Glutamatergic neuron (in vitro differentiated cells): ENCODE data around the gene CA5A. TPM values are rescaled to one million over a fixed set of nuclear protein-coding genes. Genes with fewer than 3 reads are reported as not detected.
"Not testable (repeated sequence)": the region's sequence is repeated elsewhere in the genome, so short reads cannot be mapped to it uniquely, and the experiment has no call there.

Experiments
- DNase-seq: peaks from one replicate; pipeline ENCODE4 v3.0.0; 2022
- H3K27ac Mint-ChIP-seq: one replicate; pipeline ENCODE4 v1.8.0; 2020; ENCODE audit warnings: mild to moderate bottlenecking, mixed read lengths, inconsistent platforms; ENCODE audit not compliant: unreplicated experiment
- H3K27me3 Mint-ChIP-seq: one replicate; pipeline ENCODE4 v1.8.0; 2020; ENCODE audit warnings: mild to moderate bottlenecking, moderate library complexity, mixed read lengths, inconsistent platforms; ENCODE audit not compliant: unreplicated experiment
- H3K36me3 Mint-ChIP-seq: one replicate; pipeline ENCODE4 v1.8.0; 2020; ENCODE audit warnings: mild to moderate bottlenecking, mixed read lengths, inconsistent platforms; ENCODE audit not compliant: unreplicated experiment
- H3K4me1 Mint-ChIP-seq: one replicate; pipeline ENCODE4 v1.8.0; 2020; ENCODE audit warnings: mild to moderate bottlenecking, low read depth, mixed read lengths, inconsistent platforms; ENCODE audit not compliant: unreplicated experiment
- H3K4me3 Mint-ChIP-seq: one replicate; pipeline ENCODE4 v1.8.0; 2020; ENCODE audit warnings: mild to moderate bottlenecking, mixed read lengths, inconsistent platforms; ENCODE audit not compliant: unreplicated experiment
- H3K9me3 Mint-ChIP-seq: one replicate; pipeline ENCODE4 v1.8.0; 2020; ENCODE audit warnings: mild to moderate bottlenecking, moderate library complexity, mixed read lengths, inconsistent platforms; ENCODE audit not compliant: unreplicated experiment
- total RNA-seq: library from RNA; stranded (reverse); fragmentation: NEBNext Ultra II Directional; extraction: Animal tissue kit (Norgen Biotek cat#: 25700); gene quantifications from one replicate; pipeline ENCODE4 v1.2.1, GENCODE V29; 2021; ENCODE audit not compliant: unreplicated experiment
- TF ChIP-seq, protein P1 (sequence below): fragments of 200-600 bp; sonication (generic); IDR thresholded peaks from one replicate; pipeline ENCODE4 v1.5.0; 2021; ENCODE audit not compliant: partially characterized antibody, unreplicated experiment

Gene CA5A
- total RNA-seq, 1 donor from 2014 or later = not detected

DNA sequence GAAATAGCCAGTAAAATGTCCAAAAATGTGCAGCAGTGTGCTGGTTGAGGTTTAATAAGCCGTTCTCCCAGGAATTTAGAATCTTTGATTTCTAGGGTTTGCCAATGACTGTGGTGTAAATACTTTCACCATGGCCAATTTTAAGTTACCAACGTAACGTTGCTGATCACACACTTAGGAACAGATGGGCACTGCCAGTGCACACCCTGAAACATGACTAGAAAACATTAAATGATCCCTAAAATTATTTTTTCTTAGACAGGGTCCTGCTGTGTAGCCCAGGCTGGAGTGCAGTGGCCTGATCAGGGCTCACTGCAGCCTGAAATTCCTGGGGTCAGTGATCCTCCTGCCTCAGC is 3.2 kb downstream of the CA5A start:
- TF ChIP-seq, protein P1, sequence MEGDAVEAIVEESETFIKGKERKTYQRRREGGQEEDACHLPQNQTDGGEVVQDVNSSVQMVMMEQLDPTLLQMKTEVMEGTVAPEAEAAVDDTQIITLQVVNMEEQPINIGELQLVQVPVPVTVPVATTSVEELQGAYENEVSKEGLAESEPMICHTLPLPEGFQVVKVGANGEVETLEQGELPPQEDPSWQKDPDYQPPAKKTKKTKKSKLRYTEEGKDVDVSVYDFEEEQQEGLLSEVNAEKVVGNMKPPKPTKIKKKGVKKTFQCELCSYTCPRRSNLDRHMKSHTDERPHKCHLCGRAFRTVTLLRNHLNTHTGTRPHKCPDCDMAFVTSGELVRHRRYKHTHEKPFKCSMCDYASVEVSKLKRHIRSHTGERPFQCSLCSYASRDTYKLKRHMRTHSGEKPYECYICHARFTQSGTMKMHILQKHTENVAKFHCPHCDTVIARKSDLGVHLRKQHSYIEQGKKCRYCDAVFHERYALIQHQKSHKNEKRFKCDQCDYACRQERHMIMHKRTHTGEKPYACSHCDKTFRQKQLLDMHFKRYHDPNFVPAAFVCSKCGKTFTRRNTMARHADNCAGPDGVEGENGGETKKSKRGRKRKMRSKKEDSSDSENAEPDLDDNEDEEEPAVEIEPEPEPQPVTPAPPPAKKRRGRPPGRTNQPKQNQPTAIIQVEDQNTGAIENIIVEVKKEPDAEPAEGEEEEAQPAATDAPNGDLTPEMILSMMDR = no peak
- no peaks in the 10 kb centered on the region for H3K9me3 Mint-ChIP-seq
- no peak overlapping the region for H3K27ac Mint-ChIP-seq
- H3K4me1 Mint-ChIP-seq = peaks cover 2% of the 10 kb centered on the region
- H3K4me3 Mint-ChIP-seq = no peak overlapping the region
- peaks cover 4% of the 10 kb centered on the region for H3K27me3 Mint-ChIP-seq
- no peak for DNase-seq
- H3K36me3 Mint-ChIP-seq = no peaks in the 10 kb centered on the region

DNA sequence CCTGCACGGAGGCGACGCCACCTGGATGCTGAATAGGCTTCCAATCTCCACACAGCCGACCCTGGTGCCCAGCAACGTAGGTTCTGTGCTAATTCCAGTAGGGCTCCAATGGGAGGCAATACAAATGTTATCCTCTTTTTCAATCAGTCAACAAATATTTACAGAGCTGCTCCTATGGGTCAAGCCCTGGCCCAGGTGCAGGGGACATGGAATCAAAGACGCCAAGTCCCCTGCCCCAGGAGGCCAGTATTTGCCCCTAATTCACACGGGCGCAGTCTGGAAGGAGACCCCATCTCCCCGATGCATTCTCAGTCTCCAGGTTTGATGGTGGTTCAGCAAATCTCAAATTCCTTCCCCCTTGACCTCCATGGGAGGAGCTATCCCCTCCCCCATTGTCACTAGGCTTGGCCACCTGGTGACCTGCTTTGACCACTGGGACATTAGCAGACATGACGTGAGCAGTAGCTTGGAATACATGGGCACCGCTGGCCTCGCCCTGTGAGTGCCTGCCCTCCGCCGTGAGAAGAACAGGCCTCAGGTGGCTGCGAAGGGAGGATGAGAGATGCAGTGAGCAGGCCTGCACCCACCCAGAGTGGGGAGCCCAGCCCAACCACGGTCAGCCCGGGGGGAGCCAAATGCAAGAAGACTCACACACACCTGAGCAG is 3.7 kb downstream of the CA5A start:
- not testable (repeated sequence) for H3K4me1 Mint-ChIP-seq, DNase-seq, H3K27ac Mint-ChIP-seq, H3K4me3 Mint-ChIP-seq, H3K9me3 Mint-ChIP-seq, H3K27me3 Mint-ChIP-seq, H3K36me3 Mint-ChIP-seq

DNA sequence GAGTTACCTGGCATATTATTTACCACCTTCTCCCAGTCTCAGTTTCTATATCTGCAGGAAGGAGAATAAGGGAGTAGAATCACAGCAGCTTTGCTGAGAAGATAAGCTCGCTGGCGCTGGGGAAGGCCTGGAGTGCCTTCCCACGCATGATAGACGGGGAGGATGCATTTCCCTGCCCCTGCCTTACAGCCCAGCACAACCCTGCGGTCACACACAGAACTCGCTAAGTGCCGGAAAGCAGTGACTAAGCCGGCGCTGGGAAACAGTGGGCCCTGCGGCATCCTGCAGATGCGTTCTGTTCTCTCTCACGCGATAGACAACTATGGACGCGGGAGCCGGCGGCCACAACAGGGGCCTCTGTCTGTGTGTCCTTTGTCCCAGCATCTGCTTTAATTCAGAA is 4.8 kb downstream of the CA5A start:
- no peak overlapping the region for H3K27ac Mint-ChIP-seq
- no peaks in the 10 kb centered on the region for H3K9me3 Mint-ChIP-seq
- peaks cover 4% of the 10 kb centered on the region for H3K27me3 Mint-ChIP-seq
- H3K4me3 Mint-ChIP-seq = no peak overlapping the region
- peaks cover 2% of the 10 kb centered on the region for H3K4me1 Mint-ChIP-seq
- DNase-seq = no peak
- TF ChIP-seq, protein P1 = no peak
- no peaks in the 10 kb centered on the region for H3K36me3 Mint-ChIP-seq

DNA sequence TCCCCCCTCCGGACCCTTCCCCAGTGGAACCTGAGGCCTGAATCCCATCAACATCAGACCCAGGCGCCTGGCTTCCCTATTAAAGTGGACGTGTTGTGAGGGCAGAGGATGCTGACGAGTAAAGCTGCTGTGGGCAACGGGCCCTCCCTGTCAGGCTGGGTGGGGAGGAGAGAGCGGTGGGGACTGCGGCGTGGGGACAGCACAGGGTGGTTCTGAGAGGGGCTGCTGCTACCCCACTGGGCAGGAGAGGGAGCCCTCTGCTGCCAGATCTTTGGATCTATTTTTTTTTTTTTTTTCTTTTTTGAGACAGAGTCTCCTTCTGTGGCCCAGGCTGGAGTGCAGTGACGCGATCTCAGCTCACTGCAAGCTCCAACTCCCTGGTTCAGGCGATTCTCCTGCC is 5.9 kb downstream of the CA5A start:
- H3K4me3 Mint-ChIP-seq = no peak overlapping the region
- no peaks in the 10 kb centered on the region for H3K9me3 Mint-ChIP-seq
- H3K27me3 Mint-ChIP-seq = peaks cover 4% of the 10 kb centered on the region
- no peak overlapping the region for H3K27ac Mint-ChIP-seq
- peak; percentile 49 for DNase-seq
- H3K4me1 Mint-ChIP-seq = peaks cover 5% of the 10 kb centered on the region
- H3K36me3 Mint-ChIP-seq = no peaks in the 10 kb centered on the region
- TF ChIP-seq, protein P1 = no peak

DNA sequence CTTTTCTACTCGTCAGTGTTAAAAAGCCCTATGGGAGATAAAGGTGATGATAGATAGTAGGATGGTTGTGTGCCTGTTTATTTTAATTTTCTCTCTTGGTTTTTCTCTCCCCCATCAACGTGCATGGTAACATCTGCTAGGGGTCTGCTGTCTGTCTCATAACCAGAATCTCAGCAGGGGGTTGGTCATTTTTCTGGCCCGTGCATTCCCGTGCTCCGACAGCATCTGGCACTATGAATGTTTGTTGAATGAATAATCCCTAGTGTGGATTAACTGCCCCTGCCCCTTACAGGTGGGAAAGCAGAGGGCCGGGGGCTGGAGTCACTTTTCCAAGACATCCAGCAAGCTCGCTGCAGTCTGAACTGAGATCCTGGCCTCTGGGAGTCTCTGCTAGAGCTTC is 6.3 kb downstream of the CA5A start:
- no peaks in the 10 kb centered on the region for H3K9me3 Mint-ChIP-seq
- TF ChIP-seq, protein P1 = no peak
- no peaks in the 10 kb centered on the region for H3K36me3 Mint-ChIP-seq
- no peak overlapping the region for H3K4me3 Mint-ChIP-seq
- no peak for DNase-seq
- peak overlapping the region; percentile 1 for H3K27ac Mint-ChIP-seq
- peaks cover 2% of the 10 kb centered on the region for H3K27me3 Mint-ChIP-seq
- peaks cover 9% of the 10 kb centered on the region for H3K4me1 Mint-ChIP-seq
